HCT116 (cell line): ENCODE data around the gene MYL3. TPM values are rescaled to one million over a fixed set of nuclear protein-coding genes. Genes with fewer than 3 reads are reported as not detected.

ENCODE experiments used
- ATAC-seq: fragments of 200-7000 bp; cut with Tn5 transposase; 2 replicates; pipeline ENCODE4 v1.9.1; 2020; ENCODE audit warnings: mild to moderate bottlenecking, moderate library complexity
- BruUV-seq: library from RNA; stranded (reverse); fragments of 400-500 nt; replicated peaks from 2 replicates; lab custom pipeline; 2021; lab: Mats Ljungman, UMichigan
- CTCF ChIA-PET: fragments of 300-600 bp; sonication (Branson Sonifier 250); formaldehyde crosslinking; loops from one replicate; lab custom pipeline; 2021; ENCODE audit warnings: antibody characterized with exemption; lab: Charles Lee
- POLR2A ChIA-PET: fragments of 300-600, 350-600 bp; sonication (Branson Sonifier 250); formaldehyde crosslinking; loops from one replicate; lab custom pipeline; 2021; ENCODE audit warnings: antibody characterized with exemption; lab: Charles Lee
- RAD21 ChIA-PET, 2 experiments: fragments of 300-600 bp; sonication (Branson Sonifier 250); formaldehyde crosslinking; loops; one replicate each; lab custom pipeline; 2023; ENCODE audit warnings: low total read pairs in 2 of 2; ENCODE audit not compliant: uncharacterized antibody in 2 of 2, unreplicated experiment in 2 of 2, low non-redundant PET in 1 of 2; lab: Charles Lee
- DNase-seq: peaks from one replicate; pipeline ENCODE4 v3.0.0-alpha.2; 2010; ENCODE audit warnings: low read depth, low spot score
- H2AFZ ChIP-seq: fragments of 200-600 bp; shearing (Covaris generic), sonication (generic); 2 replicates; pipeline ENCODE4 v1.6.1; 2017; ENCODE audit warnings: low read depth, mixed run types, mixed read lengths, antibody characterized with exemption, low read length; ENCODE audit not compliant: poor library complexity, severe bottlenecking
- H3K27ac ChIP-seq: 2 replicates; pipeline ENCODE4 v1.5.1; 2012; ENCODE audit warnings: low read depth, low read length
- H3K27me3 ChIP-seq: fragments of 200-600 bp; sonication (generic); 2 replicates; pipeline ENCODE4 v1.6.1; 2016; ENCODE audit warnings: mixed run types, low read length, mixed read lengths; ENCODE audit not compliant: insufficient read depth
- H3K36me3 ChIP-seq, 2 experiments: fragments of 200-500 bp in 1 of 2; fragments of 200-600 bp in 1 of 2; sonication (Bioruptor generic) in 1 of 2; sonication (generic) in 1 of 2; 2 replicates each; pipeline versions ENCODE4 v1.5.1 to v1.6.1; 2014 to 2016; ENCODE audit warnings: low read length in 2 of 2, inconsistent platforms in 1 of 2, mixed read lengths in 1 of 2, mixed run types in 1 of 2; ENCODE audit not compliant: insufficient read depth in 2 of 2, control insufficient read depth in 1 of 2
- H3K4me1 ChIP-seq, 2 experiments: fragments of 200-600 bp in 1 of 2; sonication (generic) in 1 of 2; 2 replicates each; pipeline versions ENCODE4 v1.5.1 to v1.6.1; 2012 to 2017; ENCODE audit warnings: low read length in 2 of 2, inconsistent platforms in 1 of 2, mild to moderate bottlenecking in 1 of 2, mixed read lengths in 1 of 2, mixed run types in 1 of 2, moderate library complexity in 1 of 2; ENCODE audit not compliant: insufficient read depth in 2 of 2, control insufficient read depth in 1 of 2
- H3K4me2 ChIP-seq: fragments of 200-600 bp; sonication (generic); 2 replicates; pipeline ENCODE4 v1.6.1; 2017; ENCODE audit warnings: mixed run types, low read length, mixed read lengths
- H3K4me3 ChIP-seq, 2 experiments: fragments of 200-600 bp in 1 of 2; sonication (generic) in 1 of 2; replicated peaks in 1 of 2; 2 replicates each; pipeline ENCODE4 v1.5.1; 2011 to 2016; ENCODE audit warnings: low read length in 2 of 2, control low read depth in 1 of 2, low read depth in 1 of 2, mild to moderate bottlenecking in 1 of 2, mixed read lengths in 1 of 2, mixed run types in 1 of 2
- H3K79me2 ChIP-seq: fragments of 200-600 bp; sonication (generic); 2 replicates; pipeline ENCODE4 v1.6.1; 2017; ENCODE audit warnings: mild to moderate bottlenecking, mixed run types, low read length, moderate library complexity, mixed read lengths; ENCODE audit not compliant: insufficient read depth
- H3K9ac ChIP-seq: fragments of 200-600 bp; sonication (generic); 2 replicates; pipeline ENCODE4 v1.6.1; 2016; ENCODE audit warnings: low read length, mixed read lengths
- H3K9me2 ChIP-seq: fragments of 200-600 bp; sonication (generic), shearing (Covaris generic); 2 replicates; pipeline ENCODE4 v1.6.1; 2017; ENCODE audit warnings: mixed run types, mild to moderate bottlenecking, moderate library complexity; ENCODE audit not compliant: insufficient read depth
- H3K9me3 ChIP-seq, 2 experiments: fragments of 200-500 bp in 1 of 2; fragments of 200-600 bp in 1 of 2; sonication (Bioruptor generic) in 1 of 2; sonication (generic) in 1 of 2; 2 replicates each; pipeline ENCODE4 v1.6.1; 2014 to 2017; ENCODE audit warnings: low read length in 2 of 2, mixed read lengths in 2 of 2, inconsistent platforms in 1 of 2, low read depth in 1 of 2, mild to moderate bottlenecking in 1 of 2, mixed run types in 1 of 2, moderate library complexity in 1 of 2; ENCODE audit not compliant: control insufficient read depth in 1 of 2, insufficient read depth in 1 of 2
- H4K20me1 ChIP-seq: fragments of 200-600 bp; sonication (generic), shearing (Covaris generic); 2 replicates; pipeline ENCODE4 v1.6.1; 2017; ENCODE audit warnings: mixed run types, mild to moderate bottlenecking, moderate library complexity; ENCODE audit not compliant: insufficient read depth
- CBX3 ChIP-seq: IDR thresholded peaks from 2 replicates; pipeline ENCODE4 v1.6.1; 2012; ENCODE audit warnings: low read depth
- CEBPB ChIP-seq: IDR thresholded peaks from 2 replicates; pipeline ENCODE4 v1.6.1; 2012; ENCODE audit warnings: low read depth
- EGR1 ChIP-seq: IDR thresholded peaks from 2 replicates; pipeline ENCODE4 v1.6.1; 2012; ENCODE audit warnings: low read depth
- EZH2phosphoT487 ChIP-seq: fragments of 200-600 bp; IDR thresholded peaks from 2 replicates; pipeline ENCODE4 v1.6.1; 2018; ENCODE audit warnings: antibody characterized with exemption, borderline replicate concordance
- FOSL1 ChIP-seq: IDR thresholded peaks from 2 replicates; pipeline ENCODE4 v1.6.1; 2012; ENCODE audit warnings: low read depth
- JUND ChIP-seq: IDR thresholded peaks from 2 replicates; pipeline ENCODE4 v1.6.1; 2012
- POLR2A ChIP-seq: IDR thresholded peaks from 2 replicates; pipeline ENCODE4 v1.7.0; 2011; ENCODE audit warnings: borderline replicate concordance; ENCODE audit not compliant: insufficient read depth, insufficient read length; ENCODE audit errors: extremely low read depth
- POLR2AphosphoS5 ChIP-seq: IDR thresholded peaks from 2 replicates; pipeline ENCODE4 v1.6.1; 2011; ENCODE audit warnings: mild to moderate bottlenecking, low read depth, low read length, moderate library complexity
- RAD21 ChIP-seq: IDR thresholded peaks from 2 replicates; pipeline ENCODE4 v1.6.1; 2012; ENCODE audit warnings: low read depth, mild to moderate bottlenecking
- SIN3A ChIP-seq: IDR thresholded peaks from 2 replicates; pipeline ENCODE4 v1.6.1; 2012; ENCODE audit warnings: low read depth
- SP1 ChIP-seq: IDR thresholded peaks from 2 replicates; pipeline ENCODE4 v1.6.1; 2012; ENCODE audit warnings: low read depth
- SRF ChIP-seq: IDR thresholded peaks from 2 replicates; pipeline ENCODE4 v1.6.1; 2012; ENCODE audit warnings: low read depth
- TCF7L2 ChIP-seq: IDR thresholded peaks from 2 replicates; pipeline ENCODE4 v1.7.0; 2011; ENCODE audit warnings: borderline replicate concordance, inconsistent platforms; ENCODE audit not compliant: insufficient read depth, insufficient read length; ENCODE audit errors: extremely low read depth
- YY1 ChIP-seq: IDR thresholded peaks from 2 replicates; pipeline ENCODE4 v1.6.1; 2011; ENCODE audit warnings: low read length, low read depth, moderate library complexity, mild to moderate bottlenecking; ENCODE audit not compliant: insufficient replicate concordance; ENCODE audit errors: extremely low read depth
- ZBTB33 ChIP-seq: IDR thresholded peaks from 2 replicates; pipeline ENCODE4 v1.6.1; 2011; ENCODE audit warnings: mild to moderate bottlenecking, low read length, moderate library complexity; ENCODE audit not compliant: insufficient replicate concordance; ENCODE audit errors: extremely low read depth
- ZFX ChIP-seq: fragments of 450-650 bp; IDR thresholded peaks from 2 replicates; pipeline ENCODE4 v1.6.1; 2017
- intact Hi-C: fragments of 100-400 bp; cut with micrococcal nuclease; formaldehyde crosslinking; loops from 2 replicates; pipeline ENCODE4 v1.10.0; 2022
- total RNA-seq: library from RNA; stranded (reverse); gene quantifications from one replicate; pipeline ENCODE4 v1.2.1, GENCODE V29; 2021; ENCODE audit not compliant: unreplicated experiment
- TF ChIP-seq, protein P1 (sequence below): IDR thresholded peaks from 2 replicates; pipeline ENCODE4 v1.6.1; 2012
- TF ChIP-seq, protein P2 (sequence below): IDR thresholded peaks from 2 replicates; pipeline ENCODE4 v1.6.1; 2012
- TF ChIP-seq, protein P3 (sequence below): IDR thresholded peaks from 2 replicates; pipeline ENCODE4 v1.6.1; 2012; ENCODE audit warnings: low read depth
- TF ChIP-seq, protein P4 (sequence below), 3 experiments: fragments of 200-600 bp in 1 of 3; sonication (generic) in 1 of 3; IDR thresholded peaks in 2 of 3; conservative IDR thresholded peaks in 1 of 3; 2 replicates each; pipeline ENCODE4 v1.5.1; 2012 to 2017; ENCODE audit warnings: low read depth in 2 of 3, low read length in 2 of 3, antibody characterized with exemption in 1 of 3, borderline replicate concordance in 1 of 3, control low read depth in 1 of 3, mild to moderate bottlenecking in 1 of 3, mixed read lengths in 1 of 3, mixed run types in 1 of 3, moderate library complexity in 1 of 3; ENCODE audit not compliant: insufficient read depth in 1 of 3

The MYL3 gene
- total RNA-seq, 1 experiment from 2014 or later, result not detected

DNA sequence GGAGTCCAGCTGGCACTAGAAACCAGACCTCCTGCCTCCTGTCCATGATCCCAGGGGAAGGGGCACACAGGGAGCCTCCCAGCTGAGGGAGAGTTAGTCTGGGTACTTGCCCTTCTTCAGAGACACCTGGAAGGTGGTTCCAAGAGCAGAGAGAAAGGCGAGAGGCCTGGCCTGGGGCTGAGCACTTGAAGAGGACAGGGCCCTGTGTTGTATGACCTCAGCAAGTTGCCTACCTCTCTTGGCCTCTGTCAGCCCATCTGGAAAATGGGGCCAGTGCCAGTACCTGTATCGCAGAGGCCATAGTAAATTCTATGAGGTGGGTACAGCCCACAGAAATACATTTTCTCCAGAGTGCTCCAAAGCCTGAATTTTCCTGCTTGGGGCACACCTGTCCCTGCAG lies 33.8 kb upstream of the MYL3 start:
- no peaks in the 10 kb centered on the region for H4K20me1 ChIP-seq
- POLR2A ChIA-PET, result no interaction called here
- CTCF ChIA-PET, result interaction anchor here (1.1 kb wide), 1 partner anchor 13 kb away, joined by 3 read pairs; no protein-coding TSS in a partner anchor
- H3K27me3 ChIP-seq, result no peaks in the 10 kb centered on the region
- no peak overlapping the region for H3K4me2 ChIP-seq
- H3K36me3 ChIP-seq, result no peaks in the 10 kb centered on the region
- no peak overlapping the region for H3K9ac ChIP-seq
- TF ChIP-seq, protein P1, sequence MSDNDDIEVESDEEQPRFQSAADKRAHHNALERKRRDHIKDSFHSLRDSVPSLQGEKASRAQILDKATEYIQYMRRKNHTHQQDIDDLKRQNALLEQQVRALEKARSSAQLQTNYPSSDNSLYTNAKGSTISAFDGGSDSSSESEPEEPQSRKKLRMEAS, result no peak
- TF ChIP-seq ZFX, result no peak
- TF ChIP-seq JUND, result no peak
- TF ChIP-seq SP1, result no peak
- no peak for TF ChIP-seq POLR2A
- no peak for TF ChIP-seq SRF
- no peak for TF ChIP-seq YY1
- no peak for TF ChIP-seq EGR1
- TF ChIP-seq, protein P2, sequence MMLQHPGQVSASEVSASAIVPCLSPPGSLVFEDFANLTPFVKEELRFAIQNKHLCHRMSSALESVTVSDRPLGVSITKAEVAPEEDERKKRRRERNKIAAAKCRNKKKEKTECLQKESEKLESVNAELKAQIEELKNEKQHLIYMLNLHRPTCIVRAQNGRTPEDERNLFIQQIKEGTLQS, result no peak
- no peak for TF ChIP-seq FOSL1
- TF ChIP-seq CEBPB, result no peak
- no peak for TF ChIP-seq RAD21
- TF ChIP-seq, protein P3, sequence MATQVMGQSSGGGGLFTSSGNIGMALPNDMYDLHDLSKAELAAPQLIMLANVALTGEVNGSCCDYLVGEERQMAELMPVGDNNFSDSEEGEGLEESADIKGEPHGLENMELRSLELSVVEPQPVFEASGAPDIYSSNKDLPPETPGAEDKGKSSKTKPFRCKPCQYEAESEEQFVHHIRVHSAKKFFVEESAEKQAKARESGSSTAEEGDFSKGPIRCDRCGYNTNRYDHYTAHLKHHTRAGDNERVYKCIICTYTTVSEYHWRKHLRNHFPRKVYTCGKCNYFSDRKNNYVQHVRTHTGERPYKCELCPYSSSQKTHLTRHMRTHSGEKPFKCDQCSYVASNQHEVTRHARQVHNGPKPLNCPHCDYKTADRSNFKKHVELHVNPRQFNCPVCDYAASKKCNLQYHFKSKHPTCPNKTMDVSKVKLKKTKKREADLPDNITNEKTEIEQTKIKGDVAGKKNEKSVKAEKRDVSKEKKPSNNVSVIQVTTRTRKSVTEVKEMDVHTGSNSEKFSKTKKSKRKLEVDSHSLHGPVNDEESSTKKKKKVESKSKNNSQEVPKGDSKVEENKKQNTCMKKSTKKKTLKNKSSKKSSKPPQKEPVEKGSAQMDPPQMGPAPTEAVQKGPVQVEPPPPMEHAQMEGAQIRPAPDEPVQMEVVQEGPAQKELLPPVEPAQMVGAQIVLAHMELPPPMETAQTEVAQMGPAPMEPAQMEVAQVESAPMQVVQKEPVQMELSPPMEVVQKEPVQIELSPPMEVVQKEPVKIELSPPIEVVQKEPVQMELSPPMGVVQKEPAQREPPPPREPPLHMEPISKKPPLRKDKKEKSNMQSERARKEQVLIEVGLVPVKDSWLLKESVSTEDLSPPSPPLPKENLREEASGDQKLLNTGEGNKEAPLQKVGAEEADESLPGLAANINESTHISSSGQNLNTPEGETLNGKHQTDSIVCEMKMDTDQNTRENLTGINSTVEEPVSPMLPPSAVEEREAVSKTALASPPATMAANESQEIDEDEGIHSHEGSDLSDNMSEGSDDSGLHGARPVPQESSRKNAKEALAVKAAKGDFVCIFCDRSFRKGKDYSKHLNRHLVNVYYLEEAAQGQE, result no peak
- TF ChIP-seq, protein P4, sequence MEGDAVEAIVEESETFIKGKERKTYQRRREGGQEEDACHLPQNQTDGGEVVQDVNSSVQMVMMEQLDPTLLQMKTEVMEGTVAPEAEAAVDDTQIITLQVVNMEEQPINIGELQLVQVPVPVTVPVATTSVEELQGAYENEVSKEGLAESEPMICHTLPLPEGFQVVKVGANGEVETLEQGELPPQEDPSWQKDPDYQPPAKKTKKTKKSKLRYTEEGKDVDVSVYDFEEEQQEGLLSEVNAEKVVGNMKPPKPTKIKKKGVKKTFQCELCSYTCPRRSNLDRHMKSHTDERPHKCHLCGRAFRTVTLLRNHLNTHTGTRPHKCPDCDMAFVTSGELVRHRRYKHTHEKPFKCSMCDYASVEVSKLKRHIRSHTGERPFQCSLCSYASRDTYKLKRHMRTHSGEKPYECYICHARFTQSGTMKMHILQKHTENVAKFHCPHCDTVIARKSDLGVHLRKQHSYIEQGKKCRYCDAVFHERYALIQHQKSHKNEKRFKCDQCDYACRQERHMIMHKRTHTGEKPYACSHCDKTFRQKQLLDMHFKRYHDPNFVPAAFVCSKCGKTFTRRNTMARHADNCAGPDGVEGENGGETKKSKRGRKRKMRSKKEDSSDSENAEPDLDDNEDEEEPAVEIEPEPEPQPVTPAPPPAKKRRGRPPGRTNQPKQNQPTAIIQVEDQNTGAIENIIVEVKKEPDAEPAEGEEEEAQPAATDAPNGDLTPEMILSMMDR (IDR thresholded peaks at IDR 0.05 in 2 of 3, conservative IDR thresholded peaks at IDR 0.05 in 1 of 3; ENCODE audit: borderline replicate concordance in 1 of 3, insufficient read depth in 1 of 3, low read depth in 2 of 3, low read length in 2 of 3), result no peak
- TF ChIP-seq EZH2phosphoT487, result no peak
- TF ChIP-seq TCF7L2, result no peak
- no peak for TF ChIP-seq POLR2AphosphoS5
- TF ChIP-seq SIN3A, result no peak
- TF ChIP-seq CBX3, result no peak
- no peak for TF ChIP-seq ZBTB33
- intact Hi-C loops, result loop anchor here (5.0 kb wide), 1 partner anchor 410 kb away; no protein-coding TSS in a partner anchor
- no peak overlapping the region for H2AFZ ChIP-seq
- RAD21 ChIA-PET, result no interaction called here
- no peaks in the 10 kb centered on the region for H3K9me3 ChIP-seq
- ATAC-seq (no peak), DNase-seq (no peak)
- H3K9me2 ChIP-seq, result no peaks in the 10 kb centered on the region
- peaks cover 0 to 12% of the 10 kb centered on the region in 2 experiments; a peak in 2 of 4 replicates for H3K4me1 ChIP-seq
- H3K4me3 ChIP-seq, result no peak overlapping the region
- no TSS peak for BruUV-seq
- H3K79me2 ChIP-seq, result no peaks in the 10 kb centered on the region
- H3K27ac ChIP-seq, result no peak overlapping the region
